GM18909 (cell line): Measurements from ENCODE around the gene C2.

Experiments used
- ATAC-seq: cut with Tn5 transposase; IDR thresholded peaks from one replicate; pipeline ENCODE4 v1.9.1; 2021; ENCODE audit warnings: mild to moderate bottlenecking; ENCODE audit not compliant: unreplicated experiment, poor library complexity

The C2 gene

GRCh38 chr6:31952140-31952805 is 24.8 kb downstream of the C2 start:
- no peak for ATAC-seq

GRCh38 chr6:31952890-31953289 is 25.4 kb downstream of the C2 start:
- ATAC-seq, result no peak

GRCh38 chr6:31954511-31954910 is 27.0 kb downstream of the C2 start:
- no peak for ATAC-seq

- no peak for ATAC-seq
Measured at GRCh38 chr6:31956796-31957195, 29.3 kb downstream of the C2 start.

- ATAC-seq, result peak; percentile 18
Measured at GRCh38 chr6:31958412-31958740, 30.9 kb downstream of the C2 start.

GRCh38 chr6:31958741-31959739 is 31.5 kb downstream of the C2 start, which contains the start of the genes NELFE and SKIC2:
Gene NELFE, minus strand, starts transcription at chr6:31958971. Its CDS starts 525 bp downstream, at chr6:31958446.
Gene SKIC2, plus strand, starts transcription at chr6:31959175. Its CDS starts 18 bp downstream, at chr6:31959193.
- ATAC-seq, result peak; percentile 94

- no peak for ATAC-seq
Measured at GRCh38 chr6:31961616-31962015, 34.1 kb downstream of the C2 start.

- no peak for ATAC-seq
Measured at GRCh38 chr6:31963921-31964320, 36.4 kb downstream of the C2 start.

GRCh38 chr6:31965700-31966099 is 38.2 kb downstream of the C2 start:
- no peak for ATAC-seq

GRCh38 chr6:31966506-31966905 is 39.0 kb downstream of the C2 start:
- ATAC-seq, result no peak

- ATAC-seq, result no peak
Measured at GRCh38 chr6:31966997-31967925, 39.7 kb downstream of the C2 start.

- ATAC-seq, result no peak
Measured at GRCh38 chr6:31967926-31968320, 40.4 kb downstream of the C2 start.

- ATAC-seq, result no peak
Measured at GRCh38 chr6:31968326-31968725, 40.8 kb downstream of the C2 start.

GRCh38 chr6:31968791-31969711 is 41.5 kb downstream of the C2 start:
- no peak for ATAC-seq

GRCh38 chr6:31969712-31970603 is 42.4 kb downstream of the C2 start:
- ATAC-seq, result no peak

- no peak for ATAC-seq
Measured at GRCh38 chr6:31970604-31971271, 43.2 kb downstream of the C2 start.

GRCh38 chr6:31971279-31971992 is 43.9 kb downstream of the C2 start:
- no peak for ATAC-seq
